Medulla oblongata (tissue), 1 donor: Measurements from ENCODE around the gene CMKLR1.

Source experiments
- DNase-seq: peaks from one replicate; pipeline ENCODE4 v3.0.0-alpha.2; 2015; ENCODE audit errors: extremely low spot score

CMKLR1 gene

DNA sequence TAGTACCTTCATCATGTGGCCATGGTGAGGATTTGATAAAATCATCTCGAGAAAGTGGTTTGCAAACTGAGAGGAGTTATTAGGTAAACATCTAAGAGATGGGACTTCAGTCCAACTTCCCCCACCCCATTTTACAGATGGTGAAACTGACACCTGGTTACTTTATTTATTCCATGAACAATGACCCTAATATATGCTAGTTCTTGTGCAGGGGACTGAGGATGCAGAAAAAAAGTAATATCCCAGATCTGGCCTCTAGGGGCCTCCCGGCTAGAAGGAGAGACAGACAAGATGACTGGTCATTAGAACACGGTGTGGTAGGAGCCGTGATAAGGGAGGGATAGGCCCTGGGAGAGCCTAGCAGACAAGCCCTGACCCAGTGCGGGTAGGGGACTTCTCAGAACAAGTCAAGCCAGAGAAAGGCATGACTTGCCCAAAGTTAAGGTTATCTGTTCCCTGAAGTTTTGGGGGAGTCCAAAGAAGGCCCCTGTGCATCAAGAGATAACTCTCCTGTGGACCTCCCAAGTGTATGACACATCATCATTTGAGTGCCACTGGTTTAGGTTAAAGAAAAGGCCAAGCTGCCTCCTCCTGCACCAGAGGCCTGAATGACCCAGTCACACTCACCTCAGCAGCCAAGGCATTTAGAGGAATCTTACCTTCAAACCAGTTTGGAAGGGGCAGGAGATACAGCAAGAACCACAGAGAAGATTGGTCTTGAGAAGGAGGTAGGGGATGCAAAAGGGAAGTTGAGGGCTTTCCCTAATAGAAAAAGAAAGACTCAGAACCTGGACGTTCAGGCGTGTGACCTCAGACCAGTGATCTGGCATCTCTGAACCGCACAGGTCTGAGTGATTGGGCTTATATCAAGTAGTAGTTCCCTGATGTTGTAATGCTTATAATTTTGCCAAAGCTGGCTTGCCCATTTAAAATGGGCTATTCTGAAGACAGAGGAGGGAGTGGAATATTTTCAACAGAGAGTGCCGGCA, 1.6 kb downstream of the CMKLR1 start:
- DNase-seq, result peak; percentile 52

DNA sequence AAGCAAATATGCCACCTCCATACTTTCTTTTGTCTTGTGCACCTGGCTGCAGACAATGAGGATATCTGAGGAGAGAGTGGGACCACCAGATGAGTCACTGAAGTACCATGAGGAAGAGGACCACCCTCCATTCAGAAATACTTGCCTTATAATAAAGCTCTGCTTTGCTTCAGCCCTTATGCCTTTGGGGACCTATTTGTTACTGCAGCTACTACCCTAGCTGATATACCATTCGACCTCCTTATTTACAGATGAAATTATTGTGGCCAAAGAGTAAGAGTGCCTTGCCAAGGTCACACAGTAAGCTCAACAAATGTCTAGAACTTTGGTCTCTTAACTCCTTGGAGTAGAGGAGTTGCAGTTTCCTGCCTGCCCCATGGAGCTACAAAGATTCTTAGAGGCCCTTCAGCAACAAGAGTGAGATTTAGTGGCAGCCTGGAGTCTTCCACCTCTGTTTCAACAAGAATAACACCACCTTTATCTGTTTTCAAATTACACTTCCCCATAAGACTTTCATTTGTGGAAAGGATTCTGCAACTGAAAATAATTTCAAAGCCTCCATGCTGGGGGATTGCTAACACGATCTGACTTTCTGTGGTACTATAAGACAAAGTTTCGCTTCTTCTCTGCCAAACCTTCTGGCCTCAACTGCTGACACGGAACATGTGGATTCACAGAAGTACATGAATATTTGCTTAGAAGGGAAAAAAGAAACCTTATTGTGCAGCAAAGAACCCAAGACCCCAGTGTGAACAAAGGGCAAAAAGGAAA, 3.6 kb downstream of the CMKLR1 start:
- peak; percentile 61 for DNase-seq

DNA sequence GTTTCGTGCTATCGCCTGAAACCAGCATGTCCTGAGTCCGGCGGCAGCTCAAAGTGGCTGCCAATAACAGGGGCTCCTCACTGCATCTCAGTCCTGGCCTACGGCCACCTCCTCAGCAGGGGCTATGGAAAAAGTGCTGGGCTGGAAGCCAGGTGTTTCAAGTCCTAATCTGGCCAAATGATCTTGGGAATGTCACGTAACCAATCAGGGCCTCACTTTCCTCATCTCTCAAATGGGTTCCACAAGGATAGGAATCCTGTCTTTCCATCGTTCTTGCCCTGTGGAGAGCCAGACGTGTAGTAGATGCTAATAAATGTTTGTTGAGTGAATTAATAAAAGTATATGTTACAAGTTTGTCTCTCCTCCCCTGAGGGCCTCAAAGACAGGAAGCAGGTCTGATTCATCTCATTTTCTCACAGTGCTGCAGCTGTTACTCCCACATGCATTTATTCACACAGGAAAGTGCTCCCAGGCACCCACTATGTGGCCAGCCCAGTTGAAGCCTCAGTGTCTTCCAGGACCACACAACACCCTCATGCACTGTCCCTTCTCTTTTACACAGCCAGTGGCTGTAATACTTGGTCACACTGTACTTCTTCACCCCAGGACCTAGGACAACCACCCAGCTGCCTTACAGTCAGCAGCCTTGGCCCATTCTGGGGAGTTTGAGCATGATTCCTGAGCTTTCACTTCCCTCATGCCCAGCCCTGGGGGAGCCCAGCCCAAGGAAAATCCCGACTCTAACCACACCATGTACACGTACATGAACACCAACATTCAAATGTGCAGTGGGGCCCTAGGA, 5.0 kb downstream of the CMKLR1 start:
- DNase-seq, result no peak

DNA sequence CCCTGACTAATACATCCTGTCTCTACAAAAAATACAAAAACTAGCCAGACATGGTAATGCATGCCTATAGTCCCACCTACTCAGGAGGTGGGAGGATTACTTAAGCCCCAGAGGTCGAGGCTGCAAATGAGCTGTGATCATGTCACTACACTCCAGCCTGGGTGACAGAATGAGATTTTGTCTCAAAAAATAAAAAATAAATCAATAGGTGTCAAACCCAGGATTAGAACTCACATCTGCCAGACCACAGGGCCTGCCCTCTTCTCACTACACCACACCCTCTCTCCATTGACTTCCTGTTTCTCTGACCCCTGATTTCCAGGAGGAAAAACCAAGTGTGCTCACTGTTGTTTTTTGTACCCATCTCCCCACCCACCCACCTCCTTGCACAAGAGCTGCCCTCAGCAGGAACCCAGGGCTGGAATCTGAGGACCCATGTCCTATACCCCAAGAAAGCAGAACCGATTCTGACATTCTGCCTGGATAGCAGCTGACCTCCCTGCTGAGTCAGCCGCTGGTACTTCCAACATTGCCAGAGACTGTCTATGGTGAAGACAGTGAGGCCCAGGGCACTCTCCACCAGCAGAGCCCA, 6.2 kb downstream of the CMKLR1 start:
- peak; percentile 83 for DNase-seq

DNA sequence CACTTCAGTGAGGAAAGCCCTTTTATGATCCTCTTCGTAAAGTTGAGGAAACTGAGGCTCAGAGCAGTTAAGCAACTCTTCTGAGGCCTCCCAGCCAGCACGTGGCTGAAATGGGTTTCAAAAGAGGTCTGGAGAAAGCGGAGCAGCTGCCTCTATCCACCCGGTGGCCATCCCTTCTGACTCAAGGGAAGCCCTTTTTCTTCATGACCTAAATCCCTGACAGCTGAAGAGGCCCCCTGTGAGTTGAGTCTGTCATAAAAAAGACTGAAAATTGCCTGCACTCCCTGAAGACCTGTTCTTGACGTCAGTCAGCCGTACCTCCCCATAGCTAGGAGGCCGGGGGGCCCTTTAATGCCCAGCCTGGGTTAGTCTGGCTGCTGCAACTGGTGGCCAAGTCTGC, 10.7 kb downstream of the CMKLR1 start:
- no peak for DNase-seq

DNA sequence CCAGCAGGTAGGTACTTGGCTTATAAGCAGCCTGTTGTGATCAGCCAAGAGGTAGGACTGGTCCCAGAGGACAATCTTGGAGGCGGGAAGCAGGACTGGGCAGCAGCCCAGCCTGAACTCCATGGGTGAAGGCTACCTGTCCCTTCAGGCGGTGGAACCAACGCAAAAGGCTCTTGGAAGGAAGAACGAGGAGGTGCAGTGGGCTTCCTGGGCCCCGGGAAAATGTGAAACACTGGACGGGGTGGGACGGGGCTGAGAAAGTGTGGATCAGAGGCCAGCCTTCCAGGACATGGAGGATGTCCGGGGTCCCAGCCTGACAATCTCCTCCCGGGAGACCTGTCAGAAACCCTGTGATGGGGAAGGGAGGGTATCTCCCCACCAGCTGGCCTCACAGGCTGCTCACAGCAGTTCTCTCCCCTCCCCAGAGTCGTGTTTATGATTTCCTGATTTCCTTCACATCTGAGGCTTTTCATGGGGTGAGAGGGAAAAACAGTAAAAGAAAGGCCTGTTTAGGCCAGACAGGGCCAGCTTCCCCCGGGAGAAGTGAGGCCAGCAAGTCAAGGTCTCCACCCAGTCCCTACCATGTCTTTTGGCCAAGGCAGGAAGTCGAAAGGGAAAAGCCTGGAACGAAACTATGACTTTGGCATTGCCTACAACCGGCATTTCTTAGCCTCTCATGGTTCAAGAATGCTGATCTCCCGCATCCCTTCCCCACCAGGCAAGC, 11.3 kb downstream of the CMKLR1 start:
- no peak for DNase-seq

DNA sequence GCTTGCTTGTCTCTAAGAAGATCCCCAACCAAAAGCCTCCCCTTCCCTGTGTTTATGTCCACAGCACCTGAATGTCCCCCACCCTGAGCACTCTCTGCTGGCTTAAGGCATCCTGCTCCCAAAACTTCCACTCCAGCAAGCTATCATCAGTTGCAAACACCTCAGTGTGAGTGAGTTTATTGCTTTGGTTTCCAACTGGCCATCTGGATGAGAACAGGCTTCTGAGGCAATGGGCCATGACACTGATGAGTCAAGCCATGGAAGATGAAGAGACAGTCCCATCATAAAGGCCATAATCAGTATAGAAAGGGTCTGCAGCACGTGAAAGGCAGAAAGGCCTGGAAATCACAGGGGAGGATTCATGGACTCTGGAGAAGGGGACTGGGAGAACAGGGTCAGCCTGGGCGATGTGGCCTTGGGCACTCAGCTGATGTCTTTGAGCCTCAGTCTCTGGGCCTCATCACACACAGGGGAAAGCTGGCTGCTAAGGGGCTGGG, 12.8 kb downstream of the CMKLR1 start:
- DNase-seq, result no peak

DNA sequence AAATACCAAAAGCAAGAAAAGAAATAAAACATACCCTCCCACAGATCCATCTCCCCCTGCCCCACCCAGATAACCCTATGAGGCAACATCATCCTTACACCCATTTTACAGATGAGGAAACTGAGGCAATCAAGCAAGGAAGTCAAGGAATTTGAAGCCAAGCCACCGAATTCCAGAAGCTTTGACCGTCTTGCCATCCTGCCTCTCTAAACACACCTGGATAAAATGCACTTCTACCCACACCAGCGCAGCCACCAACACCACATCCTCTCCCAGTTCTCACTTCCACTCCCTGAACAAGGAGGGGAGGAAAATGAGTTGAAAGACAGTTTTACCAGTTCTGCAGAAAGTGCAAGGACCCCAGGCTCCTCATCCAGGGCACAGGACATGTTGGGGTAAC, 13.6 kb downstream of the CMKLR1 start:
- DNase-seq, result no peak

DNA sequence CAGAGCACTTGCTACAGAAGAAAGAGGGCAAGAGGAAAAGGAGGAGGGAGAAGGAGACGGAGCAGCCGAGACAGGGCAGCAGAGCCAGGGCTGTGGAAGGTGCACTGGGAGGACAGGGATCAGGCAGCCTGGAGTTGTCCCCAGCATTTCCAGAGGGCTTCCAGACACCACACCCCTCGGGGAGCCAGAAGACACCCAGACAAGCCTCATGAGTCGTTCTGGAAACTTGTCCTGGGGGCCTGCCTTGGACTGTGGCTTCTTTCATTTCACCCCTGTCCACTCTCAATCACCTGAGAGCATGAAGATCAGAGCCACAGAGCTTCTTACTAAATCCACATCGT, 14.1 kb downstream of the CMKLR1 start:
- DNase-seq, result no peak

DNA sequence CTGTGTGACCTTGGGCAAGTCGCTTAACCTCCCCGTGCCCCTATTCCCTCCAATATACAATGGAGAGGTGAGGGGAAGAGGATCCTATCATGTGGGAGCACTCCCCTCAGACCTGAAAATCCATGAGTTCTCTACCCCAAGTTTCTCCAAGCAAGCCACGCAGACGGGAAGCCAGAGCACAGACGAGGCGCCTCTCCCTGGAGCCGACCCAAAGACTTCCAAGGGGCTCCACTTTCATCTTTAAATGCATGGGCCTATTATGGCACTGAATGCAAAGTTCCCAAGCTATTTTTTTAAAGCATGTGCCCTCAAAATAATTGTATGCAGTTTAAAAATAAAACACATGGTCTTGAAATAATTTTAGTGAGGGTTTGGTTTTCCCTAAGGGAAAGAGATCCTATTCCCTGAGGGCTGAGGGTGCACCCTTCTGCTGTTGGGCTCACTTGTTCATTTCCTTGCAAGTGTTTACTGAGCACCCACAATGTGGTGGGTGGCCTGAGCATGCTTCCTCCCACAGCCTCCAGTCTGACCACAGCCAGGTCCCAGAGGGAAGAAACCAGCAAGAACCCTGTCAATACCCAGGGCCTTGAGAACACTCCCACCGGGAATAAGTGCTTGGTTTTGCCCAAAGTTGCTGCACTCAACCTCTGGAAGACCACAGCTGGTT, 14.6 kb downstream of the CMKLR1 start:
- DNase-seq, result peak; percentile 26

DNA sequence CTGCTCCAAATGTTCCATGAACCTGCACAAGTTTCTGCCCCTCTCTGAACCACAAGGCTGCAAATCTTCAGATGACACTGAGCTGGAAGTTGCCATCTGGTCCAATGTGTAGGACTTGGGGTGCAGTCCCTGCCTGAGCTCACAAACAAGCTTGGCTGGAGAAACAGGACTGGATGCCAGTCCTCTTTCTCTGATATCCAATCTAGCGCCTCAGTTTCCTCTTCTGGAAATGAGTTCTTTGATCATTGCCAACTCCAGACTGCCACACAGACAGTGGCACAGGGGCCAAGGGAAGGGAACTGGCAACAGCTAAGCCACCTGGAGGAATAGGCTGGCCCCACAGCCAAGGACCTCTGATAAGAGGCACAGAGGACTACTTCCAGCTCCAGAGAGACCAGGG, 15.5 kb downstream of the CMKLR1 start:
- no peak for DNase-seq

DNA sequence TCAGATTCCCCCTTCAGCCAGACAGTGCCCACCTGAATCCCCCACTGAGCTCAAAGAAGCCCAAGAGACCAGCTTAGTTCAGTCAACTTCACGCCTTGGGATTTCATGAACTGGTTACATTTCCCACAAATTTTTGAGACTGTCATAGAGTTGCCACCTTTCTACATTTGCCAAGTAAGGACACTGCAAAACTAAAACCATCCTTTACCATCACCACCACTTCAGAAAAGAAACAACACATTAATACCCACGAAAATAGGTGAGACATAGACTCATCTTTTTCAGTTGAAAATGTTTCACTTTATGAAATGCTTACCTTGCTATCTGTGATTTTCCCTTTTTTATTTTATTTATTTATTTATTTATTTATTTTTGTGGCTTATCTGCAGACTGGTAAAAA, 16.1 kb downstream of the CMKLR1 start:
- no peak for DNase-seq

DNA sequence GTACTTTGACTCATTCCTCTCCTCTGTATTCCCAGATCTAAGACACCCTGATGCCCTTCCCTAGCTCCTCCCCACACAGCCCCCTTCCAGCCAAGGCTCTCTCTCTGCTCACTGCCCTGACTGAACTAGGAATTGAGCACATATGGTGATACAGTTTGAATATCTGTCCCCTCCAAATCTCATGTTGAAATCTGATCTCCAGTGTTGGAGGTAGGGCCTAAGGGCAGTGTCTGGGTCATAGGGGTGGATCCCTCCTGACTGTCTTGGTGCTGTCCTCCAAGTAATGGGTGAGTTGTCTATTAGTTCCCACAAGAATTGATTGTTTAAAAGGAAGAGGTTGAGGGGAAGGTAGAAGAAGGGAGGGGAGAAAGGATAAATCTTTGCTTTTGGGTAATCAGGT, 17.4 kb downstream of the CMKLR1 start:
- DNase-seq, result no peak

DNA sequence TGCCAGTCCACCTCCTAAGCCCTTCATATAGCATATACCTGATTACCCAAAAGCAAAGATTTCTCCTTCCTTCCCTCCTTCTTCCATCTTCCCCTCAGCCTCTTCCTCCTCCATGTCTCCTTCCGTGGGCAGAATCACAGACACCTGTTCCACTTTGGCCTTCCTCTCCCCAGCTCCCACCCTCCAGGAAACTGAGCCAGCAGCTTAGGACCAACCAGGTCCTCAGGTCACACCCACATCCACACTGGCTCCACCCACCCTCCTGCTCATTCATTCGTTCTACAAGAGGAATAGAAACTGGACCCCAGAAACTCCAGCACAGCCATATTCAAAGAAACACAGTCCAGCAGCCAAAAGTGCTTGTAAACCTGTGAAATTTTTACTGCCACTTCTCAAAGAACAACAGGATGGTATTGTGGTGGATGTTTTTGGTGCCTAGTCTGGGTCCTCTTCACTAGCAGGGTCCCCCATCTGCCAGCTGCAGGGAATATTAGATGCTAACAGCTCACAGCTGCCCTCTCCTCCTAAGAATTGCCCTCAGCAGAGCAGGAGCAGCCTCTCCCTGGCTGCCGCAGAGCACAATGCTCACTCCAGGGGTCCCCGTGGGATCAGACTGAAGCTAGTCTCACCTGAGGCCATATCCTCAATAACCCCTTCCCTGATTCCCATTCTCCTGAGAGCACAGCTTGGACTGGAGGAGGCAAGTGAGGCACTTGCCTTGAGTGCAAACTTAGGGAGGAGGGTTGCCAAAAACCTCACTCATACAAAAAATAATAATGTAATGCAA, 18.4 kb downstream of the CMKLR1 start:
- DNase-seq, result no peak

DNA sequence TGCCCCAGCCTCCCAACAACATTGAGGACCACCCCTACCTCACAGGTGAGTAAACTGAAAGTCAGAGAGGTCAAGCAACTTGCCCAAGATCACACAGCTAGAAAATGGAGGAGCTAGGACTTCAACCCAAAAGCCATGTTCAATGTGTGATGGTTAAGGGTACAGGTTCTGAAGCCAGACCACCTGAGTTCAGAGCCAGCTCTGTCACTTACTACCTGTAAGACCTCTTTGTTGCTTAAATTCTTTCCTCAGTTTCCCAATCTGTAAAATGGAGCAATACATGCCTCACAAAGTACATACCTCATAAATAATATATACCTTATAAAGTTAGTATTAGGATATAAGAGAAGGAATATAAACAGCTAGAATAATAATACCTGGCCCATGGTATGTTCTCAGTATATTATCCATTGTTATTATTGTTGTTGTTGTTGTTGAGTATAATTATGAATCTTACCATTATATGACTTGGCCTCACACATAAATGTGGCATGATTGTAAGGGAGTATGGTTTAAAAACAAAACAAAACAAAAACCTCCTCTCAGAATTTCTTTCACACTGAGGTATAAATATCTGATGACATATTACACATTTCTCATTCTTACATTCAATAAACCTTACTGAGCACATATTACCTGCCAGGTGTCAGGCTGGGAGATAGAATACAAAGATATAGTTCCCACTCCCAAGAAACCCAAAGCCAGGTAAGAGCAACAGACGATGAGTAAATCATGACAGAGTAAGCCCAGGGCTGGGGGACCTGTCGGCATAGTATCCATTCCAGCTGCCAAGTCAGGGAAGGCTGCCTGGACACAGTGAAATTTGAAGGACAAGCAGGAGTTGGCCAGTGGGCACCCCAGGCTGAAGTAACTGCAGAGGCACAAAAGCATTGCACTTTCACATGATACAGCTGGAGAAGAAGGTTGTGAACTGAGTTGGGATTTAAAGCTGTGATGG, 19.6 kb downstream of the CMKLR1 start:
- no peak for DNase-seq

DNA sequence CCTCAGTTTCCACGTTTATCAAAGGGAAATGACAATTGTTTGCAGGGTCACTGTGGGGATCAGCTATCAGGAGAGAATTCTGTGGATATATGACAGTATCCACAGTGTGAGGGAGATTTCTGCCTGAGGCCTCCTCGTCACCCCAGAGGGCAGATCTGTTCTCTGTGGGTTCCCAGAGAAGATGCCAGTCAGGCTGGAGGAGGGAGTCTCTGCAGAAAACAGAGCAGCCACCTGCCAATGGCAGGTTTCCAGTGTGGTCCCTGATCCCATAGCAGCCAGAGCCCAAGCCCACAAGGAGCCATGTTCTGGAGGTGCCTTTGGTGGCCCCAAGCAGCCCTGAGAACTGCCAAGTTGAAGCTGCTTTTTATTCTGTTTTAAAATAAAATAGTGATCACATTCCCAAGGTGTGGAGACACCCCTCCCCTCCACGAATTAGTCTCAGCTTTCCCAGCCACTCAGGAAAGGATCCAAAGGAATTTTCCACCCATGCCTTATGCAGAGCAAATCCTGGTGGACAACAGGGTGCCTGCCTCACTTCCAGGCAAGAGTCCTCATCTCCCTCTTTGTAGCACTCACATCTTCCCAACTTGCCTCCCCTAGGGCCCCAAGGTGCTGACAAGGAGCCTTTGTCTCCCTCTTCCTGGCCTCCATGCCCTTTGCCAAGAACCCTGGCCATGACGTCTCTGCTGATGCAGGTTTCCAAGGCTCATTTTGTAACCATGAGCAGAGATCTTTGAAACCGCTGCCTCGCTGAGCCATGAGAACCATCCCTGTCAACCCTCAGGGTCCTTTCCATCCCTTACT, 20.4 kb downstream of the CMKLR1 start:
- DNase-seq, result no peak
